Esophagus muscularis mucosa (tissue), 4 donors: ENCODE results near the gene UGT1A1.

Experiments used
- EP300 ChIP-seq: sonication (generic); formaldehyde crosslinking; IDR thresholded peaks from one replicate; pipeline ENCODE4 v1.6.1; 2017; ENCODE audit warnings: antibody characterized with exemption
- POLR2A ChIP-seq: fragments of 450-650 bp; IDR thresholded peaks from one replicate; pipeline ENCODE4 v1.6.1; 2017; ENCODE audit warnings: antibody characterized with exemption, moderate library complexity, mild to moderate bottlenecking, low read depth
- POLR2AphosphoS5 ChIP-seq, 2 donors: sonication (generic); formaldehyde crosslinking; IDR thresholded peaks; one replicate each; pipeline ENCODE4 v1.6.1; 2017; ENCODE audit warnings: antibody characterized with exemption in 2 of 2
- TF ChIP-seq, protein P1 (sequence below), 3 experiments: fragments of 200-600 bp in 2 of 3; fragments of 450-650 bp in 1 of 3; sonication (generic) in 2 of 3; IDR thresholded peaks; one replicate each; pipeline ENCODE4 v1.5.1; 2017 to 2019; ENCODE audit warnings: antibody characterized with exemption in 3 of 3, mild to moderate bottlenecking in 2 of 3, moderate library complexity in 1 of 3

DNA sequence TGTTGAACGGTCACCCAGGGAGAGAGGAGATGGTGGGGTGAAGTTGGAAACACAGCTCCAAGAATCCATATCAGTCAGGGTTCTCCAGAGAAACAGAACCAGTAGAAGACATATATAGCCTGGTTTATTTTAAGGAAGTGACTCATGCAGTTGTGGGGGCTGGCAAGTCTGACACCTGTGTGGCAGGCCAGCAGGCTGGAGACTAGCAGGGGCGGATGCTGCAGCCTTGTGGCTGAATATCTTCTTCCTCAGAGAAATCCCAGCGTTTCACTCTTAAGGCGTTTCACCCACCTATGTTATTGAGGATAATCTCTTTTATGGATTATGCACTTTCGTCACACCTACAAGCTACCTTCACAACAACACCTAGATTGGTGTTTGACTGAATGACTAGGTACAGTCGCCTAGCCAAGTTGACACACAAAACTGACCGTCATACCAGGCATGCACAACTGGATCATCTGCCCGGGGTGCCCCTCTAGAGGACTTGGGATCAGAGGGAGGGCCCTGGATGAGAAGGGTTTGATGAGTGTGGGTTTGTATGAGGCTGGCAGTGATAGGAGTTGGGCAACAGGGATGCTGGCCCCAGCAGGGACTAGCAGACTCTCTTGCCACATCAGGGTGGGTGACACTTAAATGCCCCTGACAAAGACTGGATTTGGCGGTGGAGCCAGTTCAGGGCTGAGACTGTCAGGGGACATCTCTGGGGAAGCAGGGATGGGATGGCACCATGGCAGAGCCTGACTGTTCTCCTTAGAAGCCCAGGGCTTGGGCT, 41.5 kb downstream of the UGT1A1 start:
- TF ChIP-seq, protein P1, sequence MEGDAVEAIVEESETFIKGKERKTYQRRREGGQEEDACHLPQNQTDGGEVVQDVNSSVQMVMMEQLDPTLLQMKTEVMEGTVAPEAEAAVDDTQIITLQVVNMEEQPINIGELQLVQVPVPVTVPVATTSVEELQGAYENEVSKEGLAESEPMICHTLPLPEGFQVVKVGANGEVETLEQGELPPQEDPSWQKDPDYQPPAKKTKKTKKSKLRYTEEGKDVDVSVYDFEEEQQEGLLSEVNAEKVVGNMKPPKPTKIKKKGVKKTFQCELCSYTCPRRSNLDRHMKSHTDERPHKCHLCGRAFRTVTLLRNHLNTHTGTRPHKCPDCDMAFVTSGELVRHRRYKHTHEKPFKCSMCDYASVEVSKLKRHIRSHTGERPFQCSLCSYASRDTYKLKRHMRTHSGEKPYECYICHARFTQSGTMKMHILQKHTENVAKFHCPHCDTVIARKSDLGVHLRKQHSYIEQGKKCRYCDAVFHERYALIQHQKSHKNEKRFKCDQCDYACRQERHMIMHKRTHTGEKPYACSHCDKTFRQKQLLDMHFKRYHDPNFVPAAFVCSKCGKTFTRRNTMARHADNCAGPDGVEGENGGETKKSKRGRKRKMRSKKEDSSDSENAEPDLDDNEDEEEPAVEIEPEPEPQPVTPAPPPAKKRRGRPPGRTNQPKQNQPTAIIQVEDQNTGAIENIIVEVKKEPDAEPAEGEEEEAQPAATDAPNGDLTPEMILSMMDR (IDR thresholded peaks at IDR 0.05), result no peak
- no peak for TF ChIP-seq POLR2AphosphoS5 (IDR thresholded peaks at IDR 0.05)
- no peak for TF ChIP-seq EP300
- TF ChIP-seq POLR2A, result no peak
